ENCODE measurements around the gene PFKFB2.

Gene PFKFB2

GRCh38 chr1:207010726-207011125, 42.3 kb upstream of the PFKFB2 start:
- Histone ChIP-seq H3K27ac (no peak overlapping the region), H3K9ac (ENCODE audit: insufficient read length) (no peak overlapping the region), H3K9me3 (ENCODE audit: low read depth, low read length) (no peaks in the 10 kb centered on the region), H3K4me3 (no peak overlapping the region), H3K36me3 (ENCODE audit: insufficient read depth, low read length) (no peaks in the 10 kb centered on the region)
- TF ChIP-seq EZH2 (IDR thresholded peaks at IDR 0.05) (no peak), POLR2AphosphoS5 (IDR thresholded peaks at IDR 0.05; ENCODE audit: borderline replicate concordance, low read depth, low read length) (no peak), FOXP2 (optimal IDR thresholded peaks at IDR 0.05; ENCODE audit: control extremely low read depth, extremely low read length, insufficient read depth) (no peak)
- no peak for DNase-seq (ENCODE audit: low read depth, low spot score)

GRCh38 chr1:207013321-207014085, 39.6 kb upstream of the PFKFB2 start:
- H3K9ac ChIP-seq (ENCODE audit: insufficient read length), result no peak overlapping the region
- no peak overlapping the region for H3K27ac ChIP-seq
- H3K4me3 ChIP-seq, result no peak overlapping the region
- no peak for DNase-seq (ENCODE audit: low read depth, low spot score)
- TF ChIP-seq POLR2AphosphoS5 (IDR thresholded peaks at IDR 0.05; ENCODE audit: borderline replicate concordance, low read depth, low read length), result no peak
- no peak for TF ChIP-seq EZH2 (IDR thresholded peaks at IDR 0.05)
- no peak for TF ChIP-seq FOXP2 (optimal IDR thresholded peaks at IDR 0.05; ENCODE audit: control extremely low read depth, extremely low read length, insufficient read depth)
- no peaks in the 10 kb centered on the region for H3K36me3 ChIP-seq (ENCODE audit: insufficient read depth, low read length)
- H3K9me3 ChIP-seq (ENCODE audit: low read depth, low read length), result no peaks in the 10 kb centered on the region

GRCh38 chr1:207014728-207015127, 38.3 kb upstream of the PFKFB2 start:
- TF ChIP-seq FOXP2 (optimal IDR thresholded peaks at IDR 0.05; ENCODE audit: control extremely low read depth, extremely low read length, insufficient read depth) (no peak), POLR2AphosphoS5 (IDR thresholded peaks at IDR 0.05; ENCODE audit: borderline replicate concordance, low read depth, low read length) (no peak), EZH2 (IDR thresholded peaks at IDR 0.05) (no peak)
- DNase-seq (ENCODE audit: low read depth, low spot score), result no peak
- no peaks in the 10 kb centered on the region for H3K9me3 ChIP-seq (ENCODE audit: low read depth, low read length)

GRCh38 chr1:207015791-207016190, 37.3 kb upstream of the PFKFB2 start:
- H3K9ac ChIP-seq (ENCODE audit: insufficient read length), result no peak overlapping the region
- H3K4me3 ChIP-seq, result no peak overlapping the region
- TF ChIP-seq FOXP2 (optimal IDR thresholded peaks at IDR 0.05; ENCODE audit: control extremely low read depth, extremely low read length, insufficient read depth) (no peak), EZH2 (IDR thresholded peaks at IDR 0.05) (no peak), POLR2AphosphoS5 (IDR thresholded peaks at IDR 0.05; ENCODE audit: borderline replicate concordance, low read depth, low read length) (no peak)
- H3K27ac ChIP-seq, result no peak overlapping the region
- H3K9me3 ChIP-seq (ENCODE audit: low read depth, low read length), result no peaks in the 10 kb centered on the region
- H3K36me3 ChIP-seq (ENCODE audit: insufficient read depth, low read length), result no peaks in the 10 kb centered on the region
- DNase-seq (ENCODE audit: low read depth, low spot score), result no peak

More at GRCh38 chr1:207014728-207015127, 38.3 kb upstream of the PFKFB2 start:
- Histone ChIP-seq H3K36me3 (ENCODE audit: insufficient read depth, low read length) (no peaks in the 10 kb centered on the region), H3K4me3 (no peak overlapping the region), H3K27ac (no peak overlapping the region), H3K9ac (ENCODE audit: insufficient read length) (no peak overlapping the region)

GRCh38 chr1:207017615-207018559, 35.2 kb upstream of the PFKFB2 start:
- H3K27ac ChIP-seq, result no peak overlapping the region

GRCh38 chr1:207018707-207019106, 34.4 kb upstream of the PFKFB2 start:
- no peak overlapping the region for H3K9ac ChIP-seq (ENCODE audit: insufficient read length)
- H3K27ac ChIP-seq, result no peak overlapping the region
- no peak overlapping the region for H3K4me3 ChIP-seq
- TF ChIP-seq FOXP2 (optimal IDR thresholded peaks at IDR 0.05; ENCODE audit: control extremely low read depth, extremely low read length, insufficient read depth), result no peak
- TF ChIP-seq EZH2 (IDR thresholded peaks at IDR 0.05), result no peak
- TF ChIP-seq POLR2AphosphoS5 (IDR thresholded peaks at IDR 0.05; ENCODE audit: borderline replicate concordance, low read depth, low read length), result no peak
- H3K36me3 ChIP-seq (ENCODE audit: insufficient read depth, low read length), result no peaks in the 10 kb centered on the region
- no peak for DNase-seq (ENCODE audit: low read depth, low spot score)
- H3K9me3 ChIP-seq (ENCODE audit: low read depth, low read length), result no peaks in the 10 kb centered on the region

More at GRCh38 chr1:207017615-207018559, 35.2 kb upstream of the PFKFB2 start:
- DNase-seq (ENCODE audit: low read depth, low spot score), result no peak
- Histone ChIP-seq H3K9me3 (ENCODE audit: low read depth, low read length) (no peaks in the 10 kb centered on the region), H3K4me3 (no peak overlapping the region), H3K36me3 (ENCODE audit: insufficient read depth, low read length) (no peaks in the 10 kb centered on the region), H3K9ac (ENCODE audit: insufficient read length) (no peak overlapping the region)
- no peak for TF ChIP-seq EZH2 (IDR thresholded peaks at IDR 0.05)
- TF ChIP-seq POLR2AphosphoS5 (IDR thresholded peaks at IDR 0.05; ENCODE audit: borderline replicate concordance, low read depth, low read length), result no peak
- TF ChIP-seq FOXP2 (optimal IDR thresholded peaks at IDR 0.05; ENCODE audit: control extremely low read depth, extremely low read length, insufficient read depth), result no peak

GRCh38 chr1:207019161-207019560, 33.9 kb upstream of the PFKFB2 start:
- no peak for DNase-seq (ENCODE audit: low read depth, low spot score)
- no peak overlapping the region for H3K4me3 ChIP-seq
- no peak overlapping the region for H3K27ac ChIP-seq
- no peak overlapping the region for H3K9ac ChIP-seq (ENCODE audit: insufficient read length)
- H3K36me3 ChIP-seq (ENCODE audit: insufficient read depth, low read length), result no peaks in the 10 kb centered on the region
- H3K9me3 ChIP-seq (ENCODE audit: low read depth, low read length), result no peaks in the 10 kb centered on the region
- TF ChIP-seq FOXP2 (optimal IDR thresholded peaks at IDR 0.05; ENCODE audit: control extremely low read depth, extremely low read length, insufficient read depth) (no peak), POLR2AphosphoS5 (IDR thresholded peaks at IDR 0.05; ENCODE audit: borderline replicate concordance, low read depth, low read length) (no peak), EZH2 (IDR thresholded peaks at IDR 0.05) (no peak)

GRCh38 chr1:207019661-207020060, 33.4 kb upstream of the PFKFB2 start:
- Histone ChIP-seq H3K27ac (no peak overlapping the region), H3K9me3 (ENCODE audit: low read depth, low read length) (no peaks in the 10 kb centered on the region), H3K36me3 (ENCODE audit: insufficient read depth, low read length) (no peaks in the 10 kb centered on the region), H3K4me3 (no peak overlapping the region), H3K9ac (ENCODE audit: insufficient read length) (no peak overlapping the region)
- DNase-seq (ENCODE audit: low read depth, low spot score), result no peak
- TF ChIP-seq EZH2 (IDR thresholded peaks at IDR 0.05), result no peak
- no peak for TF ChIP-seq POLR2AphosphoS5 (IDR thresholded peaks at IDR 0.05; ENCODE audit: borderline replicate concordance, low read depth, low read length)
- no peak for TF ChIP-seq FOXP2 (optimal IDR thresholded peaks at IDR 0.05; ENCODE audit: control extremely low read depth, extremely low read length, insufficient read depth)

Measured in SK-N-MC (cell line).